GM12878 (cell line): Measurements from ENCODE around the gene LZTFL1. TPM values are rescaled to one million over a fixed set of nuclear protein-coding genes. Genes with fewer than 3 reads are reported as not detected.

ENCODE experiments used
- ATAC-seq: fragments of 200-7000 bp; cut with Tn5 transposase; 3 replicates; pipeline ENCODE4 v1.9.1; 2020; ENCODE audit warnings: mild to moderate bottlenecking, moderate library complexity
- BruUV-seq: library from RNA; stranded (reverse); fragments of 400-500 nt; replicated peaks from 2 replicates; lab custom pipeline; 2021; lab: Mats Ljungman, UMichigan
- CTCF ChIA-PET: fragments of 300-600 bp; sonication (Branson Sonifier 250); formaldehyde crosslinking; extraction: SDS; loops from one replicate; lab custom pipeline; 2021; ENCODE audit warnings: inconsistent platforms; lab: Yijun Ruan, JAX
- POLR2A ChIA-PET: fragments of 350-600 bp; formaldehyde crosslinking; extraction: SDS; loops from one replicate; lab custom pipeline; 2021; ENCODE audit warnings: inconsistent platforms; lab: Charles Lee
- RAD21 ChIA-PET: fragments of 300-600 bp; sonication (Branson Sonifier 250); formaldehyde crosslinking; loops from one replicate; lab custom pipeline; 2023; ENCODE audit warnings: antibody characterized with exemption; ENCODE audit not compliant: unreplicated experiment; lab: Charles Lee
- SMC1A ChIA-PET: fragments of 300-600 bp; sonication (Branson Sonifier 250); formaldehyde crosslinking; loops from one replicate; lab custom pipeline; 2023; ENCODE audit not compliant: unreplicated experiment, uncharacterized antibody; lab: Charles Lee
- DNase-seq: peaks from one replicate; pipeline ENCODE4 v3.0.0-alpha.2; 2011; ENCODE audit warnings: low read depth, low spot score
- FAIRE-seq: peaks from 3 replicates; lab custom pipeline; 2011; peaks lifted over from hg19 to GRCh38; lab: Jason Lieb, UNC
- H2AFZ ChIP-seq: 2 replicates; pipeline ENCODE4 v1.6.0; 2011; ENCODE audit warnings: low read depth, low read length, control low read depth; ENCODE audit not compliant: control insufficient read depth
- H3K27ac ChIP-seq: 2 replicates; pipeline ENCODE4 v1.5.1; 2011; ENCODE audit warnings: control low read depth; ENCODE audit not compliant: control insufficient read depth, insufficient read depth
- H3K27me3 ChIP-seq, 2 experiments: replicated peaks in 1 of 2; 2 replicates each; pipeline versions ENCODE4 v1.6.0 to v1.6.1; 2011; ENCODE audit warnings: low read length in 1 of 2; ENCODE audit not compliant: control insufficient read depth in 2 of 2, insufficient read depth in 2 of 2
- H3K36me3 ChIP-seq, 2 experiments: 2 replicates each; pipeline ENCODE4 v1.5.1; 2011; ENCODE audit warnings: low read length in 1 of 2; ENCODE audit not compliant: control insufficient read depth in 2 of 2, insufficient read depth in 2 of 2
- H3K4me1 ChIP-seq: 2 replicates; pipeline ENCODE4 v1.6.1; 2011; ENCODE audit warnings: mild to moderate bottlenecking, low read length, moderate library complexity, mixed read lengths; ENCODE audit not compliant: control insufficient read depth, insufficient read depth
- H3K4me2 ChIP-seq: 2 replicates; pipeline ENCODE4 v1.6.0; 2011; ENCODE audit warnings: control low read depth; ENCODE audit not compliant: control insufficient read depth, insufficient read depth
- H3K4me3 ChIP-seq: fragments of 200-600 bp; sonication (generic); 2 replicates; pipeline ENCODE4 v1.5.1; 2016
- H3K79me2 ChIP-seq: 2 replicates; pipeline ENCODE4 v1.6.0; 2011; ENCODE audit warnings: low read length; ENCODE audit not compliant: control insufficient read depth, insufficient read depth
- H3K9ac ChIP-seq: 2 replicates; pipeline ENCODE4 v1.8.0; 2011; ENCODE audit warnings: low read length, control low read depth, mixed read lengths; ENCODE audit not compliant: control insufficient read depth, insufficient read depth
- H3K9me3 ChIP-seq: replicated peaks from 3 replicates; pipeline ENCODE4 v1.5.1; 2011; ENCODE audit warnings: mild to moderate bottlenecking, low read length; ENCODE audit not compliant: control insufficient read depth, insufficient read depth
- H4K20me1 ChIP-seq: 2 replicates; pipeline ENCODE4 v1.6.0; 2011; ENCODE audit not compliant: control insufficient read depth, insufficient read depth
- ATF7 ChIP-seq: fragments of 450-650 bp; IDR thresholded peaks from 2 replicates; pipeline ENCODE4 v1.6.1; 2016; ENCODE audit warnings: low read depth, mild to moderate bottlenecking
- SMAD5 ChIP-seq: IDR thresholded peaks from 2 replicates; pipeline ENCODE4 v1.6.1; 2016; ENCODE audit warnings: antibody characterized with exemption, low read depth
- SMARCA5 ChIP-seq: fragments of 450-650 bp; IDR thresholded peaks from 2 replicates; pipeline ENCODE4 v1.6.1; 2017; ENCODE audit warnings: mild to moderate bottlenecking
- TAF1 ChIP-seq: IDR thresholded peaks from 2 replicates; pipeline ENCODE4 v1.6.1; 2011; ENCODE audit warnings: mild to moderate bottlenecking, low read depth, low read length, borderline replicate concordance
- WGBS: methylation state at CpG from one replicate; pipeline ENCODE4 v1.1.6; 2016; ENCODE audit warnings: low lambda C conversion rate; ENCODE audit not compliant: insufficient replicate concordance, insufficient coverage; ENCODE audit errors: missing lambda C conversion rate; 5-methylcytosine and 5-hydroxymethylcytosine counted together
- in situ Hi-C: fragments of 300-500 bp; cut with MboI; formaldehyde crosslinking; loops from 9 replicates; pipeline ENCODE4 v1.14.3; 2018; ENCODE audit warnings: mixed read lengths
- intact Hi-C: fragments of 100-400 bp; cut with micrococcal nuclease; formaldehyde crosslinking; loops from one replicate; pipeline ENCODE4 v1.14.2; 2022; ENCODE audit not compliant: unreplicated experiment
- polyA plus RNA-seq, 11 experiments: library from polyadenylated mRNA; depleted of rRNA in 4 of 11; unstranded in 6 of 11; stranded (reverse) in 5 of 11; fragments of >200 nt; fragmentation: Nextera tagmentation in 4 of 11; fragmentation: Illumina TruSeq in 1 of 11; extraction: Ambion mirVana in 4 of 11; extraction: Trizol in 1 of 11; gene quantifications; 1 replicate in 1 of 11; 2 replicates in 10 of 11; pipeline versions ENCODE4 v1.2.1 to v1.2.3, GENCODE V29; 2011 to 2016; ENCODE audit warnings: inconsistent platforms in 2 of 11, missing spikeins in 2 of 11, low read depth in 1 of 11
- total RNA-seq, 4 experiments: library from RNA; depleted of rRNA in 3 of 4; stranded (reverse); fragments of >200 nt in 3 of 4; fragmentation: Illumina TruSeq in 1 of 4; extraction: Trizol in 1 of 4; gene quantifications; 2 replicates each; pipeline versions ENCODE4 v1.2.1 to v1.2.3, GENCODE V29; 2013 to 2021

The LZTFL1 gene
- total and polyA plus RNA-seq, 10 of the 15 experiments (the other 5 are each of a cell fraction or from before 2014, with no cell fraction given), result 9.8 to 74.1 (median 11.9) TPM

DNA sequence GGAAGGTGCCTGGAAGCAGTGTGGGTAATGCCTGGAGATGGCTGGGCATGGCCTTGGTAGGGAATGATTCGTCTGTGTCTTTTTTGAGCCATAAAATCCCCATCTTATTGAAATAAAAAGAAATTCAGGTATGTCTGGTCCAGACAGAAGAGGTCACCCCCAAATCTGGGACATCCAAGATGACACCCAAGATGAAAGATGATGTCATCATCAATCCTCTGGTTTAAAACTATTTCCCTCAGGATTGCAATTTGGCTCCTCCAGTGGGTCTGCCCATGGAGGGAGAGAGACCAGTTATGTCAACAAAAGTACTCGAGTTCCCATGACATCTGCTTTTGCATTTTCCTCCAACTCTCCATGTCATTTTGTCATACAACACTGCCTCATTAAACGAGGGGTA lies 27.7 kb upstream of the LZTFL1 start:
- FAIRE-seq (no peak), DNase-seq (no peak), ATAC-seq (no peak)
- Histone ChIP-seq H3K4me3 (no peak overlapping the region), H3K9ac (no peak overlapping the region), H2AFZ (no peak overlapping the region), H3K9me3 (peaks cover 1% of the 10 kb centered on the region; the same call in 1 of the 3 replicates), H3K79me2 (no peaks in the 10 kb centered on the region), H3K4me1 (peaks cover 46% of the 10 kb centered on the region), H4K20me1 (no peaks in the 10 kb centered on the region), H3K36me3 (no peaks in the 10 kb centered on the region), H3K27me3 (no peaks in the 10 kb centered on the region; a peak in 1 of 4 replicates), H3K4me2 (no peak overlapping the region; the same call in 1 of the 2 replicates), H3K27ac (peak overlapping the region; percentile 37; the same call in 1 of the 2 replicates)
- no TSS peak for BruUV-seq
- in situ Hi-C loops (no loop called here), intact Hi-C loops (loop anchor here (10.0 kb wide), 1 partner anchor 275 kb away; the partner anchor contains the start of gene LIMD1)
- POLR2A ChIA-PET, result interaction anchor here (4.0 to 5.7 kb wide), 2 partner anchors 11 to 41 kb away, joined by 24 to 32 read pairs; no protein-coding TSS in a partner anchor
- RAD21 ChIA-PET, result interaction anchor here (0.7 to 6.9 kb wide), 3 partner anchors 8 to 41 kb away, joined by 3 to 59 read pairs (median 58); no protein-coding TSS in a partner anchor
- SMC1A ChIA-PET, result interaction anchor here (4.7 to 11.4 kb wide), 2 partner anchors 14 to 41 kb away, joined by 44 to 105 read pairs; partner anchors contain the start of gene CCR9
- TF ChIP-seq ATF7, result peak; percentile 83
- no peak for TF ChIP-seq SMARCA5
- WGBS, result 9% methylated on average over 3 of the region's 3 CpGs
- CTCF ChIA-PET, result no interaction called here

DNA sequence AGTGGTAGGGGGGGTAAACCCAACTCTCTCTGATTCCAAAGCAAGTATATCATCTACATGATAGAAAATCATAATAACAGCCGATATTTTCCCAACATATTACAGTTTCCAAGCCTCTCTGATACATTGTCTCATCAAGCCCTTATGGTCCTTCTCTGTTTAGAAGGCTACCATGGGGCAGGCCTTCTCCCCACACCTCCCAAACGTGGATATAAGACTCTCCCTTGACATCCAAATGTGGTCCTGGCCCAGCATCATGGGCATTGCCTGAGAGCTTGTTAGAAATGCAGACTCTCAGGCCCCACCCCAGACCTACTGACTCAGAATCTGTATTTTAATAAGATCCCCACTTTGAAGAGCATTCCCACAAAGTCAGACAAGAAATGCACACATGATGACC lies 26.7 kb upstream of the LZTFL1 start:
- no peak for ATAC-seq
- no peaks in the 10 kb centered on the region for H3K79me2 ChIP-seq
- FAIRE-seq, result no peak
- SMC1A ChIA-PET, result interaction anchor here (0.9 to 11.4 kb wide), 12 partner anchors 9 to 57 kb away, joined by 3 to 105 read pairs (median 9); partner anchors contain the start of gene CCR9
- H4K20me1 ChIP-seq, result no peaks in the 10 kb centered on the region
- peaks cover 1% of the 10 kb centered on the region; the same call in 1 of the 3 replicates for H3K9me3 ChIP-seq
- POLR2A ChIA-PET, result interaction anchor here (0.8 to 5.7 kb wide), 7 partner anchors 9 to 47 kb away, joined by 4 to 32 read pairs (median 7); no protein-coding TSS in a partner anchor
- no peaks in the 10 kb centered on the region; a peak in 1 of 4 replicates for H3K27me3 ChIP-seq
- RAD21 ChIA-PET, result interaction anchor here (0.6 to 6.9 kb wide), 12 partner anchors 9 to 60 kb away, joined by 3 to 59 read pairs (median 6); no protein-coding TSS in a partner anchor
- BruUV-seq, result no TSS peak
- no peak overlapping the region for H3K4me3 ChIP-seq
- H3K36me3 ChIP-seq, result no peaks in the 10 kb centered on the region
- CTCF ChIA-PET, result interaction anchor here (0.8 to 1.8 kb wide), 10 partner anchors 8 to 209 kb away, joined by 3 to 11 read pairs (median 4); no protein-coding TSS in a partner anchor
- H3K4me2 ChIP-seq, result no peak overlapping the region; the same call in 1 of the 2 replicates
- DNase-seq, result no peak
- in situ Hi-C loops, result no loop called here
- H3K27ac ChIP-seq, result peak overlapping the region; percentile 65
- no peak overlapping the region for H2AFZ ChIP-seq
- H3K9ac ChIP-seq, result peak overlapping the region; percentile 25; the same call in 1 of the 2 replicates
- intact Hi-C loops, result loop anchor here (10.0 kb wide), 1 partner anchor 274 kb away; the partner anchor contains the start of gene LIMD1
- peak; percentile 58; the same call in 1 of the 2 replicates for TF ChIP-seq SMAD5
- TF ChIP-seq TAF1, result no peak
- H3K4me1 ChIP-seq, result peaks cover 56% of the 10 kb centered on the region
- 46% methylated on average over 2 of the region's 2 CpGs for WGBS
